DOHH2 (cell line): Measurements from ENCODE around the gene CCDC12.
A peak's percentile ranks its signal among the peaks of the same experiment; 100 is the strongest.

Experiments used
- H3F3A ChIP-seq: fragments of 200-600 bp; sonication (generic), shearing (Covaris generic); 2 replicates; pipeline ENCODE4 v1.6.0; 2016; ENCODE audit warnings: antibody characterized with exemption, mild to moderate bottlenecking; ENCODE audit not compliant: control insufficient read depth, insufficient read depth
- H3K27ac ChIP-seq: fragments of 200-600 bp; sonication (generic); 2 replicates; pipeline ENCODE4 v1.5.1; 2014; ENCODE audit warnings: low read depth, mild to moderate bottlenecking, low read length, moderate library complexity
- H3K27me3 ChIP-seq: fragments of 200-600 bp; sonication (generic); 2 replicates; pipeline ENCODE4 v1.6.1; 2014; ENCODE audit warnings: mild to moderate bottlenecking, low read length, mixed read lengths; ENCODE audit not compliant: control insufficient read depth
- H3K36me3 ChIP-seq: fragments of 200-600 bp; sonication (generic); 2 replicates; pipeline ENCODE4 v1.6.1; 2014; ENCODE audit warnings: mild to moderate bottlenecking, low read length, moderate library complexity, mixed read lengths; ENCODE audit not compliant: control insufficient read depth
- H3K4me1 ChIP-seq: fragments of 200-600 bp; sonication (generic); 2 replicates; pipeline ENCODE4 v1.6.1; 2014; ENCODE audit warnings: mild to moderate bottlenecking, low read length, mixed read lengths; ENCODE audit not compliant: control insufficient read depth
- H3K4me2 ChIP-seq: fragments of 200-600 bp; sonication (generic); 2 replicates; pipeline ENCODE4 v1.6.0; 2014; ENCODE audit warnings: mild to moderate bottlenecking, low read length, moderate library complexity
- H3K4me3 ChIP-seq: fragments of 200-600 bp; sonication (generic); 2 replicates; pipeline ENCODE4 v1.5.1; 2014; ENCODE audit warnings: mild to moderate bottlenecking, low read length, mixed read lengths
- H3K79me2 ChIP-seq: fragments of 200-600 bp; sonication (generic); 2 replicates; pipeline ENCODE4 v1.6.1; 2014; ENCODE audit warnings: mild to moderate bottlenecking, low read length, mixed read lengths; ENCODE audit not compliant: control insufficient read depth
- H3K9me2 ChIP-seq: fragments of 200-600 bp; sonication (generic); replicated peaks from 2 replicates; pipeline ENCODE4 v1.6.1; 2014; ENCODE audit warnings: mild to moderate bottlenecking, low read length, mixed read lengths; ENCODE audit not compliant: control insufficient read depth
- H3K9me3 ChIP-seq: fragments of 200-600 bp; sonication (generic); 2 replicates; pipeline ENCODE4 v1.6.1; 2014; ENCODE audit warnings: antibody characterized with exemption, low read length, mixed read lengths; ENCODE audit not compliant: control insufficient read depth, insufficient read depth
- H4K20me1 ChIP-seq: fragments of 200-600 bp; sonication (generic); 2 replicates; pipeline ENCODE4 v1.6.0; 2014; ENCODE audit warnings: low read depth, mild to moderate bottlenecking, antibody characterized with exemption, low read length, moderate library complexity; ENCODE audit not compliant: control insufficient read depth, insufficient read depth
- EZH2phosphoT487 ChIP-seq: fragments of 200-600 bp; sonication (generic); IDR thresholded peaks from 2 replicates; pipeline ENCODE4 v1.6.1; 2017; ENCODE audit warnings: borderline replicate concordance, mild to moderate bottlenecking, antibody characterized with exemption, low read length, moderate library complexity, mixed read lengths
- TF ChIP-seq, protein P1 (sequence below): fragments of 200-600 bp; sonication (generic); IDR thresholded peaks from one replicate; pipeline ENCODE4 v1.5.1; 2014; ENCODE audit warnings: antibody characterized with exemption, mild to moderate bottlenecking, low read depth, low read length; ENCODE audit not compliant: poor library complexity, severe bottlenecking

CCDC12 gene

DNA sequence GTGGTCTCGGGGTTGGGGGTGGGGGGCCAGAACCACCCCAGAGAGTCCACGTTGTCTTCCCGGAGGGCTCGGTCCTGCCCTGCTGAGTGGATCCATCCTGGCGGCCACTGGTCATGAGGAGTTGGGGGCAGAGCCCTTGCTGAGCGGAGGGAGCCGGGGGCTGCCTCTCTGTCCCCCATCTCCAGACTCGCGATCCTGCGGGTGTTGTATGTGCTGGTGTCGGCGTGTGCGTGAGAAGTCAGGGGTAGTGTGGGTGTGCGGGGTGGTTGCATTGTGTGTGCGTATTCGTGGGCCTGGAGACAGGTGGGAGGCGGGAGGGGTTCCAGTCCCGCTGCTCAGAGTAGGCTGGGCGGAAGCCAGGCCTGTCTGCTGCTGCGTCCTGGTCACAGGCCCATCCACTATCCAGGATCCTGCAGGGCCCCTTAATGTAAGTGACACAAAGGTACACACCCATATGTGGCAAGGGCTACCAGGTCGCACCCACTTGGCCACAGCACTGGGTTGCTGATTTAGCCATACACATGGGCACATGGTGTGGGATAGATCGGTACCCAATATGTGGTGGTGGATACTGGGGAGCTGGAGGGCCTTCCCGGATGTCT is 33.7 kb upstream of the CCDC12 start:
- peaks cover 25% of the 10 kb centered on the region for H3K36me3 ChIP-seq
- H3K9me2 ChIP-seq, result no peaks in the 10 kb centered on the region
- H3K4me1 ChIP-seq, result peaks cover 19% of the 10 kb centered on the region
- TF ChIP-seq, protein P1, sequence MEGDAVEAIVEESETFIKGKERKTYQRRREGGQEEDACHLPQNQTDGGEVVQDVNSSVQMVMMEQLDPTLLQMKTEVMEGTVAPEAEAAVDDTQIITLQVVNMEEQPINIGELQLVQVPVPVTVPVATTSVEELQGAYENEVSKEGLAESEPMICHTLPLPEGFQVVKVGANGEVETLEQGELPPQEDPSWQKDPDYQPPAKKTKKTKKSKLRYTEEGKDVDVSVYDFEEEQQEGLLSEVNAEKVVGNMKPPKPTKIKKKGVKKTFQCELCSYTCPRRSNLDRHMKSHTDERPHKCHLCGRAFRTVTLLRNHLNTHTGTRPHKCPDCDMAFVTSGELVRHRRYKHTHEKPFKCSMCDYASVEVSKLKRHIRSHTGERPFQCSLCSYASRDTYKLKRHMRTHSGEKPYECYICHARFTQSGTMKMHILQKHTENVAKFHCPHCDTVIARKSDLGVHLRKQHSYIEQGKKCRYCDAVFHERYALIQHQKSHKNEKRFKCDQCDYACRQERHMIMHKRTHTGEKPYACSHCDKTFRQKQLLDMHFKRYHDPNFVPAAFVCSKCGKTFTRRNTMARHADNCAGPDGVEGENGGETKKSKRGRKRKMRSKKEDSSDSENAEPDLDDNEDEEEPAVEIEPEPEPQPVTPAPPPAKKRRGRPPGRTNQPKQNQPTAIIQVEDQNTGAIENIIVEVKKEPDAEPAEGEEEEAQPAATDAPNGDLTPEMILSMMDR, result peak; percentile 6
- TF ChIP-seq EZH2phosphoT487, result no peak
- no peaks in the 10 kb centered on the region for H3K9me3 ChIP-seq
- no peak overlapping the region for H3K27ac ChIP-seq
- H3F3A ChIP-seq, result peaks cover 6% of the 10 kb centered on the region
- H3K79me2 ChIP-seq, result no peaks in the 10 kb centered on the region
- H3K4me2 ChIP-seq, result peak overlapping the region; percentile 96
- H3K27me3 ChIP-seq, result no peaks in the 10 kb centered on the region
- no peaks in the 10 kb centered on the region for H4K20me1 ChIP-seq
- peak overlapping the region; percentile 80 for H3K4me3 ChIP-seq

DNA sequence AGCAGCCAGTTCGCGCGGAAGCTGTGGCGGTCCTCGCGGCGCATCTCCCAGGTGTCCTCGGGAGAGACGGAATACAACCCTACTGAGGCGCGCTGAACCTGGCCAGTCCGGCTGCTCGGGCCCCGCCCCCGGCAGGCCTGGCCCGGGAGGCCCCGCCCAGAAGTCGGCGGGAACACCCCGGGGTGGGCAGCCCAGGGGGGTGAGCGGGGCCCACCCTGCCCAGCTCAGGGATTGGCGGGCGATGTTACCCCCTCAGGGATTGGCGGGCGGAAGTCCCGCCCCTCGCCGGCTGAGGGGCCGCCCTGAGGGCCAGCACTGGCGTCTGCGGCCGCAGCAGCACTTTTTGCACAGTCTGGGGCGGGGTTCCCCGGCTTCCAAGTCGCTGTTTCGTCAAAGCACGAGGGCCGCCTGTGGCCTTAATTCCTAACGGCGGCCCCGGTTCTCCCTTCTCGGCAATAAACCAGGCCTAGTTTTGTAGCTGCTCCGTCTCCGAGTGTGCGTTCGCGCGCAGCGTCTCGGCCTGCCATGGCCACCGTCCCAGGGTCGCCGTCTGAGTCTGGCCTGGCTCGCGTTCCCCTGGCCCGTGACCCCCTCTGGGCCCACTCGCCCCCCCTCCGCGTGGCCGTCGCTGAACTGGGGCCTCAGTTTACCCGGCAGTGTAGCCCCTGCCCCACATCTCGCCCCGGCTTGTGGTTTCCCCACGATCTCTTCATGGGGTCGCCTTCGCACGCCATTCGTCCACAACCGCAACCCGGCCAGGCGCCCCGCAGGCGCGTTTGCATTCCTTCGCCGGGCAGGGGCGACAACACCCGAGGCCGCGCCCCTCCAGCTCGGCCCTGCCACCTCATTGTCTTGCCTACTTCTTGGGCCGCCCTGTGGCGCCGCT is 32.9 kb upstream of the CCDC12 start:
- no peak for TF ChIP-seq EZH2phosphoT487
- TF ChIP-seq, protein P1, result peak; percentile 21
- H3K9me3 ChIP-seq, result no peaks in the 10 kb centered on the region
- no peaks in the 10 kb centered on the region for H3K27me3 ChIP-seq
- peak overlapping the region; percentile 96 for H3K4me2 ChIP-seq
- H3F3A ChIP-seq, result peaks cover 6% of the 10 kb centered on the region
- H3K79me2 ChIP-seq, result no peaks in the 10 kb centered on the region
- peak overlapping the region; percentile 80 for H3K4me3 ChIP-seq
- H3K9me2 ChIP-seq, result no peaks in the 10 kb centered on the region
- peak overlapping the region; percentile 36 for H3K27ac ChIP-seq
- peaks cover 19% of the 10 kb centered on the region for H3K4me1 ChIP-seq
- no peaks in the 10 kb centered on the region for H4K20me1 ChIP-seq
- H3K36me3 ChIP-seq, result peaks cover 23% of the 10 kb centered on the region

DNA sequence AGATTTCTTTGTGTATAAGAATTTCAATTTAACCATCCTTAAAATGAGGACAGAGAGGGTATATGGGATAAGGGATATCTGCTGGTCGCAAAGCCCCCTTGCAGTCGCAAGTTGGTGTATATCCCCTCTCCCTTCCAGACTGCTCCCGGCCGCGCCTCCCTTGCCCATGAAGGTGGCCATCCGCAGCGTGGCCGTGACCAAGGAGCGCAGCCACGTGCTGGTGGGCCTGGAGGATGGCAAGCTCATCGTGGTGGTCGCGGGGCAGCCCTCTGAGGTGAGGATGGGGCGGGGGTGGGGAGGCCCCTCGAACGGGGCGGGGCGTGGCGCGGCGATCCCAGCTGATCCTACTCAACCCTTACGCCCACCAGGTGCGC is 32.3 kb upstream of the CCDC12 start:
- H3K9me3 ChIP-seq, result no peaks in the 10 kb centered on the region
- peaks cover 19% of the 10 kb centered on the region for H3K4me1 ChIP-seq
- no peak overlapping the region for H3K27ac ChIP-seq
- H3K4me3 ChIP-seq, result peak overlapping the region; percentile 80
- H3F3A ChIP-seq, result peaks cover 6% of the 10 kb centered on the region
- no peaks in the 10 kb centered on the region for H3K27me3 ChIP-seq
- no peaks in the 10 kb centered on the region for H3K79me2 ChIP-seq
- H3K36me3 ChIP-seq, result peaks cover 23% of the 10 kb centered on the region
- H3K4me2 ChIP-seq, result peak overlapping the region; percentile 96
- H4K20me1 ChIP-seq, result no peaks in the 10 kb centered on the region
- TF ChIP-seq, protein P1, result no peak
- no peak for TF ChIP-seq EZH2phosphoT487
- no peaks in the 10 kb centered on the region for H3K9me2 ChIP-seq
